ENCODE results near the gene HCFC2.

The HCFC2 gene

DNA sequence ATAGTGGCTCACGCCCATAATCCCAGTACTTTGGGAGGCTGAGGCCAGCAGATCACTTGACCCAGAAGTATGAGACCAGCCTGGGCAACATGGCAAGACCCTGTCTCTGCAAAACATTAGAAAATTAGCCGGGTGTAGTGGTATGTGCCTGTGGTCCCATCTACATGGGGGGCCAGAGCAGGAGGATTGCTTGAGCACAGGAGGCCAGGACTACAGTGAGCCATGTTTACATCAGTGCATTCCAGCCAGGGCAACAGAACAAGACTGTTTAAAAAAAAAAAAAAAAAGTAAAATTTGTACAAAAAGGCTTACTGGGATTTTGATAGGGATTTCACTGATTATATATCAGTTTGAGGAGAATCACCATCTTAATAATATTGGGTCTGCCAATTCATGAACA lies 7.8 kb downstream of the HCFC2 start:
- no peak overlapping the region for H3K4me3 ChIP-seq (replicated peaks; ENCODE audit: insufficient read depth, low read length)
- H3K27me3 ChIP-seq (ENCODE audit: insufficient read depth, poor library complexity, severe bottlenecking): no peaks in the 10 kb centered on the region
- H3K27ac ChIP-seq (replicated peaks): no peak overlapping the region
- no peak for DNase-seq (ENCODE audit: low read depth in 1 of 2, low spot score in 1 of 2)
- TF ChIP-seq GABPA (IDR thresholded peaks at IDR 0.05; ENCODE audit: low read depth): no peak

DNA sequence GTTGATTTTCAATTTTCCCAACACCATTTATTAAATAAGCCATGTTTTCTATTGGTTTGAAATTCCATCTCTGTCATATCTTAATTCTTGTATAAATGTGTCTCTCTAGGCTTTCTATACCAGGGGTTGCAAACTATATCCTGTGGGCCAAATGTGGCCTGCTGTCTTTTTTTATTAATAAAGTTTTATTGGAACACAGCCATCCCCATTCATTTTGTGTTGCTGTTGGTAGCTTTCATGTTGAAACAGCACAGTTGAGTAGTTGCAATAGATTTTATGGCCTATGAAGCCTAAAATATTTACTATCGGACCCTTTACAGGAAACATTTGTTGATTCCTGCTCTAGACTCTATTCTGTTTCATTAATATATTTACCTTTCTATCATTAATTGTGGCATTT lies 9.4 kb downstream of the HCFC2 start:
- H3K4me3 ChIP-seq (replicated peaks; ENCODE audit: insufficient read depth, low read length): no peak overlapping the region
- DNase-seq (ENCODE audit: low read depth in 1 of 2, low spot score in 1 of 2): no peak
- TF ChIP-seq, protein P1, sequence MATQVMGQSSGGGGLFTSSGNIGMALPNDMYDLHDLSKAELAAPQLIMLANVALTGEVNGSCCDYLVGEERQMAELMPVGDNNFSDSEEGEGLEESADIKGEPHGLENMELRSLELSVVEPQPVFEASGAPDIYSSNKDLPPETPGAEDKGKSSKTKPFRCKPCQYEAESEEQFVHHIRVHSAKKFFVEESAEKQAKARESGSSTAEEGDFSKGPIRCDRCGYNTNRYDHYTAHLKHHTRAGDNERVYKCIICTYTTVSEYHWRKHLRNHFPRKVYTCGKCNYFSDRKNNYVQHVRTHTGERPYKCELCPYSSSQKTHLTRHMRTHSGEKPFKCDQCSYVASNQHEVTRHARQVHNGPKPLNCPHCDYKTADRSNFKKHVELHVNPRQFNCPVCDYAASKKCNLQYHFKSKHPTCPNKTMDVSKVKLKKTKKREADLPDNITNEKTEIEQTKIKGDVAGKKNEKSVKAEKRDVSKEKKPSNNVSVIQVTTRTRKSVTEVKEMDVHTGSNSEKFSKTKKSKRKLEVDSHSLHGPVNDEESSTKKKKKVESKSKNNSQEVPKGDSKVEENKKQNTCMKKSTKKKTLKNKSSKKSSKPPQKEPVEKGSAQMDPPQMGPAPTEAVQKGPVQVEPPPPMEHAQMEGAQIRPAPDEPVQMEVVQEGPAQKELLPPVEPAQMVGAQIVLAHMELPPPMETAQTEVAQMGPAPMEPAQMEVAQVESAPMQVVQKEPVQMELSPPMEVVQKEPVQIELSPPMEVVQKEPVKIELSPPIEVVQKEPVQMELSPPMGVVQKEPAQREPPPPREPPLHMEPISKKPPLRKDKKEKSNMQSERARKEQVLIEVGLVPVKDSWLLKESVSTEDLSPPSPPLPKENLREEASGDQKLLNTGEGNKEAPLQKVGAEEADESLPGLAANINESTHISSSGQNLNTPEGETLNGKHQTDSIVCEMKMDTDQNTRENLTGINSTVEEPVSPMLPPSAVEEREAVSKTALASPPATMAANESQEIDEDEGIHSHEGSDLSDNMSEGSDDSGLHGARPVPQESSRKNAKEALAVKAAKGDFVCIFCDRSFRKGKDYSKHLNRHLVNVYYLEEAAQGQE (IDR thresholded peaks at IDR 0.05; ENCODE audit: insufficient replicate concordance, low read depth): no peak
- no peak for TF ChIP-seq SPI1 (IDR thresholded peaks at IDR 0.05; ENCODE audit: borderline replicate concordance, low read depth)
- TF ChIP-seq, protein P2, sequence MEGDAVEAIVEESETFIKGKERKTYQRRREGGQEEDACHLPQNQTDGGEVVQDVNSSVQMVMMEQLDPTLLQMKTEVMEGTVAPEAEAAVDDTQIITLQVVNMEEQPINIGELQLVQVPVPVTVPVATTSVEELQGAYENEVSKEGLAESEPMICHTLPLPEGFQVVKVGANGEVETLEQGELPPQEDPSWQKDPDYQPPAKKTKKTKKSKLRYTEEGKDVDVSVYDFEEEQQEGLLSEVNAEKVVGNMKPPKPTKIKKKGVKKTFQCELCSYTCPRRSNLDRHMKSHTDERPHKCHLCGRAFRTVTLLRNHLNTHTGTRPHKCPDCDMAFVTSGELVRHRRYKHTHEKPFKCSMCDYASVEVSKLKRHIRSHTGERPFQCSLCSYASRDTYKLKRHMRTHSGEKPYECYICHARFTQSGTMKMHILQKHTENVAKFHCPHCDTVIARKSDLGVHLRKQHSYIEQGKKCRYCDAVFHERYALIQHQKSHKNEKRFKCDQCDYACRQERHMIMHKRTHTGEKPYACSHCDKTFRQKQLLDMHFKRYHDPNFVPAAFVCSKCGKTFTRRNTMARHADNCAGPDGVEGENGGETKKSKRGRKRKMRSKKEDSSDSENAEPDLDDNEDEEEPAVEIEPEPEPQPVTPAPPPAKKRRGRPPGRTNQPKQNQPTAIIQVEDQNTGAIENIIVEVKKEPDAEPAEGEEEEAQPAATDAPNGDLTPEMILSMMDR (IDR thresholded peaks at IDR 0.05; ENCODE audit: insufficient read depth, low read length): no peak
- no peak for TF ChIP-seq POLR2AphosphoS5 (IDR thresholded peaks at IDR 0.05; ENCODE audit: low read depth)
- no peak for TF ChIP-seq GABPA (IDR thresholded peaks at IDR 0.05; ENCODE audit: low read depth)
- no peak overlapping the region for H3K27ac ChIP-seq (replicated peaks)
- H3K27me3 ChIP-seq (ENCODE audit: insufficient read depth, poor library complexity, severe bottlenecking): no peaks in the 10 kb centered on the region

DNA sequence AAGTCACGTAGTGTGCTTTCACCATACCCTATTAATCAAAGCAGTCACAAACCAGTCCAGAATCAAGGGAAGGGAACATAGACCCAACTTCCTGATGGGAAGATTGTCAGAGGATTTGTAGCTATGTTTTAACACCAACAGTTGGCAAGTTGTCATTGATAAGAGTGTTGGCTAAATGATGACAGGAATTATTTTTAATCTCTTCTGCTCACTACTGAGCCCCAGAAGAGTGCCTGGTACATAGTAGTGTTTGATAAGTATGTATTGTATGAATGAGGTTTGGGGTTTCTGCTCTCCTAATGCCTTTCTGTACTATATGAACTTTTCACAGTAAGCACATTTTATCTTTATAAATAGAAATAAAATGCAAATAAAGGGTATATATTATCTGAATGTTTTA lies 14.7 kb downstream of the HCFC2 start:
- TF ChIP-seq, protein P1 (IDR thresholded peaks at IDR 0.05; ENCODE audit: insufficient replicate concordance, low read depth): no peak
- no peak for TF ChIP-seq SPI1 (IDR thresholded peaks at IDR 0.05; ENCODE audit: borderline replicate concordance, low read depth)
- TF ChIP-seq GABPA (IDR thresholded peaks at IDR 0.05; ENCODE audit: low read depth): no peak
- no peak for TF ChIP-seq POLR2AphosphoS5 (IDR thresholded peaks at IDR 0.05; ENCODE audit: low read depth)
- TF ChIP-seq, protein P2 (IDR thresholded peaks at IDR 0.05; ENCODE audit: insufficient read depth, low read length): no peak
- no peaks in the 10 kb centered on the region for H3K27me3 ChIP-seq (ENCODE audit: insufficient read depth, poor library complexity, severe bottlenecking)
- no peak overlapping the region for H3K4me3 ChIP-seq (replicated peaks; ENCODE audit: insufficient read depth, low read length)
- H3K27ac ChIP-seq (replicated peaks): no peak overlapping the region
- DNase-seq (ENCODE audit: low read depth in 1 of 2, low spot score in 1 of 2): no peak

DNA sequence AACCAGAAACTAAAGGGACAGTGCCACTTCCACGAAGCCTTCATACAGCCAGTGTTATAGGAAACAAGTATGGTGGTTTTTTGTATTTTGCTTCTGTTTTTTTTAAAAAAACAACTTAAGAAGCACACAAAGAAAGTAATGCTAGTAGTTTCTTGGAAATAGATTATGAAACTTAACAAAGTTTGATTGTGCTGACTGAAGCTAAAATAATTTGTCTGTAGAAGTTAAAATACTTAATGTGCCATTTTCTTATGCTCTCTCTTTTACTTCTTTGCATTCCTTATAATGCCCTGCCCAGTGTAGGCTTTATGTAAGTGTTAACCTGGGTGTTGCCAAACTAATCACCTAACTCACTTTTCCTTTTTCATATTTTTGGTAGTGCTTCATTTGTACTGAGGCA lies 16.4 kb downstream of the HCFC2 start:
- Histone ChIP-seq H3K4me3 (replicated peaks; ENCODE audit: insufficient read depth, low read length) (no peak overlapping the region), H3K27me3 (ENCODE audit: insufficient read depth, poor library complexity, severe bottlenecking) (no peaks in the 10 kb centered on the region), H3K27ac (replicated peaks) (no peak overlapping the region)
- DNase-seq (ENCODE audit: low read depth in 1 of 2, low spot score in 1 of 2): no peak
- TF ChIP-seq GABPA (IDR thresholded peaks at IDR 0.05; ENCODE audit: low read depth) (no peak), POLR2AphosphoS5 (IDR thresholded peaks at IDR 0.05; ENCODE audit: low read depth) (no peak), SPI1 (IDR thresholded peaks at IDR 0.05; ENCODE audit: borderline replicate concordance, low read depth) (no peak)
- TF ChIP-seq, protein P1 (IDR thresholded peaks at IDR 0.05; ENCODE audit: insufficient replicate concordance, low read depth): no peak
- TF ChIP-seq, protein P2 (IDR thresholded peaks at IDR 0.05; ENCODE audit: insufficient read depth, low read length): no peak

Measured in HL-60 (cell line).